ENCODE data around the gene KCNJ12.

- no peak for TF ChIP-seq NR2F6 (IDR thresholded peaks at IDR 0.05)
- TF ChIP-seq NR2F6 (CRISPR knock-in tag; IDR thresholded peaks at IDR 0.05): no peak
- no peak for TF ChIP-seq NFIC (IDR thresholded peaks at IDR 0.05; ENCODE audit: low read length)
- no peak for TF ChIP-seq ATF7-NPFF (CRISPR knock-in tag; IDR thresholded peaks at IDR 0.05; ENCODE audit: low read depth)
- no peak for TF ChIP-seq CTCF (CRISPR knock-in tag; IDR thresholded peaks at IDR 0.05)
- TF ChIP-seq MXI1 (IDR thresholded peaks at IDR 0.05; ENCODE audit: borderline replicate concordance, low read depth, low read length): no peak
- no peak for TF ChIP-seq KLF9 (CRISPR knock-in tag; IDR thresholded peaks at IDR 0.05; ENCODE audit: low read depth)
- no peak for TF ChIP-seq TAF15 (IDR thresholded peaks at IDR 0.05; ENCODE audit: low read depth, low read length, poor library complexity, severe bottlenecking)
- no peak for TF ChIP-seq ATF3 (CRISPR knock-in tag; IDR thresholded peaks at IDR 0.05)
- TF ChIP-seq PRDM10 (CRISPR knock-in tag; IDR thresholded peaks at IDR 0.05; ENCODE audit: low read depth): no peak
- no peak for TF ChIP-seq PHB2 (IDR thresholded peaks at IDR 0.05; ENCODE audit: partially characterized antibody)
- no peak for TF ChIP-seq HNRNPH1 (optimal IDR thresholded peaks at IDR 0.05; ENCODE audit: low read depth, low read length)
Observed at GRCh38 chr17:21464611-21465021, 88.5 kb downstream of the KCNJ12 start.

Measured in HepG2 (cell line).